GM18873 (cell line): ENCODE data around the gene KHK.

Source experiments
- ATAC-seq: cut with Tn5 transposase; IDR thresholded peaks from one replicate; pipeline ENCODE4 v1.9.1; 2021; ENCODE audit warnings: mild to moderate bottlenecking, moderate library complexity, moderate number of reproducible peaks; ENCODE audit not compliant: unreplicated experiment, low FRiP score

KHK gene

DNA sequence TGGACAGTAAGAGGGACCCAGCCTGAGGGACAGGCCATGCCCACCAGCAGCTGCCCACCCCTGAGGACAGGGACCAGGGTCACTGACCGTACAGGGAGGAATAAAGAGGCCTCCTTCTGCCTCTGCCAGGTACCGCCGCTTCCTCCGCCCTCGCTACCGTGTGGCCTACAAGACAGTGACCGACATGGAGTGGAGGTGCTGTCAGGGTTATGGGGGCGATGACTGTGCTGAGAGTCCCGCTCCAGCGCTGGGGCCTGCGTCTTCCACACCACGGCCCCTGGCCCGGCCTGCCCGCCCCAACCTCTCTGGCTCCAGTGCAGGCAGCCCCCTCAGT lies 6.0 kb upstream of the KHK start:
- no peak for ATAC-seq

DNA sequence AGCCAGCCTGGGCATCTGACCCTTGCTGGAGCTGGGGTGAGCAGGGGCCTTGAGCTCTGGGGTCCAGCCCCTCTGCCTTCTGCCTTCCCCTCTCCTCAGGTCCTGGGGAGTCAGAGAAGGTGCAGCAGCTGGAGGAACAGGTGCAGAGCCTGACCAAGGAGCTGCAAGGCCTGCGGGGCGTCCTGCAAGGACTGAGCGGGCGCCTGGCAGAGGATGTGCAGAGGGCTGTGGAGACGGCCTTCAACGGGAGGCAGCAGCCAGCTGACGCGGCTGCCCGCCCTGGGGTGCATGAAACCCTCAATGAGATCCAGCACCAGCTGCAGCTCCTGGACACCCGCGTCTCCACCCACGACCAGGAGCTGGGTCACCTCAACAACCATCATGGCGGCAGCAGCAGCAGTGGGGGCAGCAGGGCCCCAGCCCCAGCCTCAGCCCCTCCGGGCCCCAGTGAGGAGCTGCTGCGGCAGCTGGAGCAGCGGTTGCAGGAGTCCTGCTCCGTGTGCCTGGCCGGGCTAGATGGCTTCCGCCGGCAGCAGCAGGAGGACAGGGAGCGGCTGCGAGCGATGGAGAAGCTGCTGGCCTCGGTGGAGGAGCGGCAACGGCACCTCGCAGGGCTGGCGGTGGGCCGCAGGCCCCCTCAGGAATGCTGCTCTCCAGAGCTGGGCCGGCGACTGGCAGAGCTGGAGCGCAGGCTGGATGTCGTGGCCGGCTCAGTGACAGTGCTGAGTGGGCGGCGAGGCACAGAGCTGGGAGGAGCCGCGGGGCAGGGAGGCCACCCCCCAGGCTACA lies 4.4 kb upstream of the KHK start:
- ATAC-seq, result no peak

DNA sequence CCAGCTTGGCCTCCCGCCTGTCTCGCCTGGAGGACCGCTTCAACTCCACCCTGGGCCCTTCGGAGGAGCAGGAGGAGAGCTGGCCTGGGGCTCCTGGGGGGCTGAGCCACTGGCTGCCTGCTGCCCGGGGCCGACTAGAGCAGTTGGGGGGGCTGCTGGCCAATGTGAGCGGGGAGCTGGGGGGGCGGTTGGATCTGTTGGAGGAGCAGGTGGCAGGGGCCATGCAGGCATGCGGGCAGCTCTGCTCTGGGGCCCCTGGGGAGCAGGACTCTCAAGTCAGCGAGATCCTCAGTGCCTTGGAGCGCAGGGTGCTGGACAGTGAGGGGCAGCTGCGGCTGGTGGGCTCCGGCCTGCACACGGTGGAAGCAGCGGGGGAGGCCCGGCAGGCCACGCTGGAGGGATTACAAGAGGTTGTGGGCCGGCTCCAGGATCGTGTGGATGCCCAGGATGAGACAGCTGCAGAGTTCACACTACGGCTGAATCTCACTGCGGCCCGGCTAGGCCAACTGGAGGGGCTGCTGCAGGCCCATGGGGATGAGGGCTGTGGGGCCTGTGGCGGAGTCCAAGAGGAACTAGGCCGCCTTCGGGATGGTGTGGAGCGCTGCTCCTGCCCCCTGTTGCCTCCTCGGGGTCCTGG lies 3.7 kb upstream of the KHK start:
- no peak for ATAC-seq

DNA sequence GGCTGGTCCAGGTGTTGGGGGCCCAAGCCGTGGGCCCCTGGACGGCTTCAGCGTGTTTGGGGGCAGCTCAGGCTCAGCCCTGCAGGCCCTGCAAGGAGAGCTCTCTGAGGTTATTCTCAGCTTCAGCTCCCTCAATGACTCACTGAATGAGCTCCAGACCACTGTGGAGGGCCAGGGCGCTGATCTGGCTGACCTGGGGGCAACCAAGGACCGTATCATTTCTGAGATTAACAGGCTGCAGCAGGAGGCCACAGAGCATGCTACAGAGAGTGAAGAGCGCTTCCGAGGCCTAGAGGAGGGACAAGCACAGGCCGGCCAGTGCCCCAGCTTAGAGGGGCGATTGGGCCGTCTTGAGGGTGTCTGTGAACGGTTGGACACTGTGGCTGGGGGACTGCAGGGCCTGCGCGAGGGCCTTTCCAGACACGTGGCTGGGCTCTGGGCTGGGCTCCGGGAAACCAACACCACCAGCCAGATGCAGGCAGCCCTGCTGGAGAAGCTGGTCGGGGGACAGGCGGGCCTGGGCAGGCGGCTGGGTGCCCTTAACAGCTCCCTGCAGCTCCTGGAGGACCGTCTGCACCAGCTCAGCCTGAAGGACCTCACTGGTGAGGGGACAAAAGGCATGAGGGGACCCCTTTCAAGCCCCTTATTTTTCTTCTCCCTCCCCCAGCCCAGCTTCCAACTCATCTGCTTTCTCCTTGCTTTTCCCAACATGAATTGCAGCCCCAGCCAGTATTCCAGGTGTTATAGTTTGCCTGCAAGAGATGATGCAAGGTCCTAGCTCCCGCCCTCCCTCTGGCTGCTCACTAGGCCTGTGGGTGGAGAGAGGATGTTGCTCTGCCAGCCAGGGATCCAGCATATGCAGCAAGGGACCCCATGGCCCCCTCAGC lies 2.9 kb upstream of the KHK start:
- no peak for ATAC-seq

DNA sequence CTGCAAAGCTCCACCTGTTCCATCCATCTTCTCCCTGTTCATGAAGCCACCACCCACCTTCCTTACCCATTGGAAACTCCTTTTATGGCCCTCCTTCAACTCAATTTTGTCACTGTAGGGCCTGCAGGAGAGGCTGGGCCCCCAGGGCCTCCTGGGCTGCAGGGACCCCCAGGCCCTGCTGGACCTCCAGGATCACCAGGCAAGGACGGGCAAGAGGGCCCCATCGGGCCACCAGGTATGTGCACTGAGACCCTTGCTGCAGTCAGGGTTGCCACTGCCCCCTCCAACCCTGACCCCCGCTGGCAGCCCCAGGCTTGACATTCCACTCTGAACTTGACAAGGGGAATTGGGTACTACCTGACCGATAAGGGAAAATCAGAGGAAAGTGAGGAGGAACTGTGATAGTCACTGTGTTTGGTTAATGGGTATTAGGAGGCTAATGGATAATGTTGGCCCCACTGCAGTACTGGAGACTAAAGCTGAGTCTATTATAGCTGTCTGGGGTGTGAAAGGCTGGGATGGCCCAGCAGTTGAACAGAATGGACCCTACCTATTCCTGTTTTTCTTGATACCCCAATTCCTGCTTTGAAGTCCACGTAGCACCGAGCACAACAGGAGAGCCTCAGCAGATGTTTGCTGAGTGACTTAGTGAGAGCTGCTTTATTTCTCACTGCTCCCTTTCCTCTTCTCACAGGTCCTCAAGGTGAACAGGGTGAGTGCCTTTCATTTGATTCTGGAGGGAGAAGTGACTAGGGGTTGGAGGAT lies 2.1 kb upstream of the KHK start:
- no peak for ATAC-seq

DNA sequence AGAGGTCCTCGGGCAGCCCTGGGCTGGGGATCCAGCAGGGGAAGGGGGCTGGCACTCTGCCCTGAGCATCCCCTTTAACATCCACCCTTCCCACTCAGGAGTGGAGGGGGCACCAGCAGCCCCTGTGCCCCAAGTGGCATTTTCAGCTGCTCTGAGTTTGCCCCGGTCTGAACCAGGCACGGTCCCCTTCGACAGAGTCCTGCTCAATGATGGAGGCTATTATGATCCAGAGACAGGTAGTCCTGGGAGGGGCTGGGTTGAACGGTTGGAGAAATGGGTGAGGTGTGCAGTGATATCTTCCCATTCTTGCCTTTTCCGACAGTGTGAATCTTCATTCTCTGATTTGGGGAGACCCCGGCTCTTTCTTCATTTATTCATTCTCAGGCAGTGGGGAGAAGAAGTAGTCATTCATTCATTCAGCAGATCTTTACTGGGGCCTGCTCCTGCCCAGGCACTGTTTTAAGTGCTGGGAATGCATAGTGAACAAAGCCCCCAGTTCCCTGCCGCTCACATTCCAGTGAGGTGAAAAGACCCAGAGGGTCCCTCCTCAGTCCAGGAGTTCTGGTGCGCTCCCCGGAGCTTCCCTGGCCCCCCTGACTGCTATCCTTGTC lies 1.4 kb upstream of the KHK start:
- no peak for ATAC-seq

DNA sequence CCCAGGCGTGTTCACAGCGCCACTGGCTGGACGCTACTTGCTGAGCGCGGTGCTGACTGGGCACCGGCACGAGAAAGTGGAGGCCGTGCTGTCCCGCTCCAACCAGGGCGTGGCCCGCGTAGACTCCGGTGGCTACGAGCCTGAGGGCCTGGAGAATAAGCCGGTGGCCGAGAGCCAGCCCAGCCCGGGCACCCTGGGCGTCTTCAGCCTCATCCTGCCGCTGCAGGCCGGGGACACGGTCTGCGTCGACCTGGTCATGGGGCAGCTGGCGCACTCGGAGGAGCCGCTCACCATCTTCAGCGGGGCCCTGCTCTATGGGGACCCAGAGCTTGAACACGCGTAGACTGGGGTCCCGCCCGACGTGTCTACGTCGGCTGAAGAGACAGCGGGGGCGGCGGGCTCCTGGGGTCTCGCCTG lies 891 bp upstream of the KHK start:
- no peak for ATAC-seq

DNA sequence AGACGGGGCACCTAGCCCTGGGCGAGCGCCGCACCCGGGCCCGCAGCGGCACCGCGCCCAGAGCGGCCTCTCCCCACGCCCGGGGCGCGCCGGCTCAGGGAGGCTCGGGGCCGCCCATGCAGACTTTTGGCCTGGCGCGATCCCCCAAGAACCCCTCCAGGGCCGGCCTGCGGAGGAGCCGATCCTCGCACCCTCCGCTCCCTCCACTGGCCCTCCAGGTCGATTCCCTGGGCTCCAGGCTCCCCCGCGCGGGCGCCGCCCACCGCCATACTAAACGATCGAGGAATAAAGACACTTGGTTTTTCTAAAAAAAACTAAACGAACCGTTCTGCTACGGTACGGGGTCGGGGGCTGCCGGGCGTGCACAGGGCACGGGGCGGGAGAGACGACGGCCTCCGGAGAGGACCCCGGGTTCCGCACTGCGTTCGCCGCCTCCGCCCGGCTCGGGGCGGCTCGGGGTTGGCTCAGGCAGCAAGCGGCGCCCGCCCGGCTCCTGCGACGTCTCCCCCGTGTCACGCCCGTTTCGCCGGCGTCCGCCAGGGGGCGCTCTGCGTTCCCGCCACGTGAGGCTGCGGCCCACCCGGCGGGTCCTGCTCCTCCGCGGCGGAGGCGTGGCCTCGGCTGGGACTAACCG lies 365 bp upstream of the KHK start:
- peak; percentile 59 for ATAC-seq

DNA sequence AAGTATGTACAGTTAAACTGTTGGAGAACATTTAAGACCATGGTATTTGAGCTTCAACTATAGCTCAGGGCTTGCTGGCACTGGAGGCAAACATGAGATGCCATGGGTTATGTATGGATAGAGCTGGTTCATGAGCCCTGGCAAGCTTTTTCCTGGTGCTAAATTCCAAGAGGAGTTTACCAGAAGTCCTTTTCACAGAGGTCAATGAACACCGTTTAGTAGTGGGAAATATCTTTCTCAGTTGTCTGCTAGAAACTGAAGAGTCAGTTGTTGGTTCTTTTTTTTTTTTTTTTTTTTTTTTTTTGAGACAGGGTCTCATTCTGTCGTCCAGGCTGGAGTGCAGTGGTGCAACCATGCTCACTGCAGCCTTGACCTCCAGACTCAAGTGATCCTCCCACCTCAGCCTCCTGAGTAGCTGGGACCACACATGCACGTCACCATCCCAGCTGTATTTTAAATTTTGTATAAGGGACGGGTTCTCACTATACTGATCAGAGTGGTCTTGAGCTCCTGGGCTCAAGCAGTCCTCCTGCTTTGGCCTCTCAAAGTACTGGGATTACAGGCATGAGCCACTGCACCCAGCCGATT lies 1.3 kb downstream of the KHK start:
- ATAC-seq, result no peak

DNA sequence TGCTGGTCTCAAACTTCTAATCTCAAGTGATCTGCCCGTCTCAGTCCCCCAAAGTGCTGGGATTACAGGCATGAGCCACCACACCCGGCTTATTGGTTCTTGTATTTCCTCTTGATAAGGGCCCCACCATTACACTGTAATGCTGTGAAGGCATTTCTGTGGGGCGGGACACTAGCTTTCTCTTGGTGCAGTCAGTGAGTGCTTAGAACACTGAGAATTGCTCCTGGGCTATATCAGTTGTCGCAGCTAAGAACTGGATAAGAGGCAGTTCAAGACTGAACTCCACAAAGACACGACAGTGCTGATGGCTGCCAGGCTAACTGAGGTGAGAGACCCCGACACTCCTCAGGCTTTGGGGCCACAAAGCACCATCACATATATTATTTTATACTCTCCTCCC lies 2.1 kb downstream of the KHK start:
- no peak for ATAC-seq

DNA sequence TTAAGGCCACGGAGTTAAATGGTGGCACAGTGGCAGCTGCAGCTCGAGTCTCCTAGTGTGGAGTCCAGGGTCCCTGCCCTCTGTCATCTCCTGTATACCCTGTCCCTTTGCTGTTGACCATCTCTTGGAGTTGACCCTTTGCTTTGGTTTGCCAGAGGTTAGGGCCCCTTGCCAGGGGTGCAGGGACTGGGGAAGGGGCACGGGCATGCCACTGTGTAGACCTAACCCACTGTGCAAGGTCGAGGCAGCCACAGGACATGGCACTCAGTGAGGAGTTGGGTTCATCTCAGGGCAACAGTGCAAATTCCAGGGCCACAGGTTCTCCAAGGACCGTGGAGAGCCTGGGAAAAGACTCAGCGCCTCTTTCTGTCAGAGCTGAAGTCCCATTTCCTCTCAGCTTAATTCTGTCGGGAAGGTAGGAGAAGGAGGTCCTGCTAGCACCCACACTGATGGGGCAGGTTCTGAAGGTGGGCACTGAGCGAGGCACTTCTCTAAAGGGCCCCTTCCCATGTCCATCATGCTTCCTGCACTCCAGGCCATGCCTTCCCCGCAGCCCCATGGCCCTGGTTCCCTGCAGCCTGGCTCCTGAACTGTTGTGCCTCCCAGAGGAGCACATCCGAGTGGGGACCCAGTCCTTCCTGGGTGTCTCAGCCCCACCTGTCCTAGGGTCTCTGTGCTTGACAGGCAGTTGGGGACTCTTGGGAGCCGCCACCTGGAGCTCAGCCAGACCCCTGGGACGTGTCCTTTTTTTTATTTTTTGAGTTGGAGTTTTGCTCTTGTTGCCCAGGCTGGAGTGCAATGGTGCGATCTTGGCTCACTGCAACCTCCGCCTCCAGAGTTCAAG lies 2.8 kb downstream of the KHK start:
- ATAC-seq, result no peak

DNA sequence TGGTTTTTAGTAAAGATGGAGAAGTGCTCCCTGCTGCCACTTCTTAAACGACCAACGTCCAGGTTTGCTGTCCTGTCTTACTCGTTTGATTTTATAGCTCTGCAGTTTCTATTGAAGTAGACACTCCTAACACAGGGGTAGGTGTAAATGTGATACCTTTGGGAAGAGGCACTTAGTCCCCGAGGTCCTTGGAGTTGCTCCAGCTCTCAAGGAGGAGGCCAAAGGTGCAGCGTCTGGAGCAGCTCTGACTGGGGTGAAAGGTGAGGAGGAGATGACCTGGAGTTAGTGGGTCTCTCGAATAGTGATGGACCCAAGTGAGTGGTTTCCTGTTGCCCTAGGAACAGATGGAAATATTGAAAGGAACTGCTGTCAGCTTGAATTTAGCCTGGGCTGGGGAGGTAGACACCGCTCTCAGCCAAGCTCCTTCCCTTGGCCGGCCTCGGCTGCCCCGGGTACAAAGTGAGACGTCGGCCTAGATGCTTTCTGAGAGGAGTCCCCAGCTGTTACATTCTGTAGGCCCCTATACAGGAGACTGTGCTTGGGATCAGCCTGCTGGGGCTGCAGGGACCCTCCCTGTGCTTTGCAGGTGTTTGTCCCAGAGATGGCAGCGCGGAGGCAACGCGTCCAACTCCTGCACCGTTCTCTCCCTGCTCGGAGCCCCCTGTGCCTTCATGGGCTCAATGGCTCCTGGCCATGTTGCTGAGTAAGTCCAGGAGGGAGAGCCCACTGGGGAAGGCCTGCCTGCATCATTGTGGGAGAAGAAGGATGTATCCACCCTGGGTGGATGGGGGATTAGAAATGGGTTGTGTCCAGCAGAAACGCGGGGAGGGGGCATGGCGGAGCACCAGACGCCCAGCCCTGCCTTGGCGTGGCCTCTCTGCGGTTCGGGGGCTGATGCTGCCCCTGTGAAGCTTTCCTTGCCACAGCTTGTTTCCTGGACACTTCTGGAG lies 5.4 kb downstream of the KHK start:
- no peak for ATAC-seq

DNA sequence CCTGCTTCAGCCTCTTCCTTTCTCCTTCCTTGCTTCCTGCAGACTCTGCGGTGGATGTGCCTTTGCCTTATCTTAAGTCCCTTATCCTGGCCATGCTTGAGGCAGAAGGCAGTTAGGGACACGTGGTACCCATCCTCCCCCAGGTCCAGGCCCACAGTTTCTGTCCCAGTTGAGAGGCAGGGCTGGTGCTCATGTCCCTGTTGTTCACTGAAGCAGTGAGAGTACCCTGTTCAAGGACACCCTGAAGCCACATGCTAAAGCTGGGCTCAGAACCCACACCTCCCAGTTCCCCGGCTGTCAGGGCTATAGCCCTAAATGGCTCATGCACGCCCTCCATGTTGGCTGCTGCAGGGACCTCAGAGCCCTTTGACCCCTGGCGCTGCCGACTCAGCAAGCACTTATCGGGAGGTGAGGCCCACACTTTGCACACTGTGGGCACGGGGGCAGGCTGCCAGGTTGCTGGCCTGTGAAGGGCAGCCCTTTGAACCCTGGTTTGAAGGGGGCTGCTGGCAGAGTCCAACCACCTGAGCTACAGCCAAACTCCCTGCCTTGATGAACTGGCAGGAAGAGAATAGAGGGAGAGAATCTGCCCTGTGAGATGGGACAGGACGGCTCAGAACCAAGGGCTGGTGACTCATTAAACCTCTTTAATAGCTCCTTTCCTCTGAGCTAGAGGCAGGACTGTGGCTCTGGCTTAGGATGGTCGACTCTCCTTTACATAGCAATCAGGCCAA lies 6.3 kb downstream of the KHK start:
- no peak for ATAC-seq

DNA sequence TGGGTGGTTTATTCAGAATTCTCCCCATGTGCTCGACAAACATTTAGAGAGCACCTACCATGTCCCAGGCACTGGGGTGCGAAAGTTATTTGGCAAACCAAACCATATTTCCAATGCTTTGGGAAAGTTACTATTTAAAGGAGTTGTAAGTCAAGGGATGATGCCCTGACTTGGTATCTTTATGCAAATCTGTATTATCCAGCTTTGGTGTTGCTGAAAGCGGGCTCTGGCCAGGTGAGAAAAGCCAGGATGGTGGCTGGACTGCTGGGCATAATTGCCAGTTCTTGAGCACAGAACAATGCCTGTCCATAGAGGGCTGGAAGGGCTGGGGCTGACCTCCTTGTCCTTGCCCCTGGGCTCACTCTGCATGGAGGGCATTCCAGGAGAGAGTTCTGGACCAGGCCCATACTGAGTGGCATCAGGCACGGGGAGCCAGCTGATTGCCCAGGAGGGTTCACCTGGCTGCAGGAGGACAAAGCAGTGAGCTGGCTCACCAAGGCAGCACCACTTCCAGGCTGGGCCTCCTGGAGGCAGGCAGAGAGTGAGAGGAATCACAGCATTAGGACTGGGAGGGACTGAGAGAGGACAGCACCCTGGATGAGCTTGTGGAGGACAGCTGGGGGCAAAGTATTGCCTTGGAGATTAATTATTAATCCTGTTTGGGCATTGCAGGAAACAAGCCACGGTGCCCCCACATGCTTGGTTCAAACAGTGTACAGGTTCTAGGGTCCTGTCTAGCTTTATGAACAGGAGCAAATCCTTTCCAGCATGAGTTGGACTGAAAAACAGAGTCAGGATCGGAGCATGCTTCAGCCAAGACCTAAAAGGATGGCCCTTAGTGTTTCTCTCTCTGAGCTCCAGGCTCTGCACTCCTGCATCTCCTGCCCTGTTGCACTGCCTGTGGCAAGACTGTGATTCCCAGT lies 7.1 kb downstream of the KHK start:
- no peak for ATAC-seq

DNA sequence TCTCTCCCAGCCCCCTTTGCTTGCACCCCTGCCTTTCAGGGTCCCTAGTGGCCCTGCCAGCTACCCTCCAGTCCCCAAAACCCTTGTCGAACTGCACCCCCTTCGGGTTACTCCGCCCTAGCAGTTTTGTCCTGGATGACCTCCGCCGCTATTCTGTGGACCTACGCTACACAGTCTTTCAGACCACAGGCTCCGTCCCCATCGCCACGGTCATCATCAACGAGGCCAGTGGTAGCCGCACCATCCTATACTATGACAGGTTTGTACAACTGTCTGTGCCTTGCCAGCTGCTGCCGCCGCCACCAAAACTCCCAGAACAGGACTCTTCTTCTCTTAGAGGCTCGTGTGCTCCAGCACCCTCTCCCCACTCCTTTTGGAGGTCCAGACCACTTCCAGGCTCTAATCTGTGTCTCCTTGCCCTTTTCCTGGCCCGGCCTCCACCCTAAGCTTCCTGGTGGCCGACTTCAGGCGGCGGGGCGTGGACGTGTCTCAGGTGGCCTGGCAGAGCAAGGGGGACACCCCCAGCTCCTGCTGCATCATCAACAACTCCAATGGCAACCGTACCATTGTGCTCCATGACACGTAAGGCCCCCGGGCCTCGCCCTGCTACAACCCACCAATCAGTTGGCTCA lies 7.9 kb downstream of the KHK start:
- ATAC-seq, result no peak
